ENCODE results near the gene RBFA.

The RBFA gene

DNA sequence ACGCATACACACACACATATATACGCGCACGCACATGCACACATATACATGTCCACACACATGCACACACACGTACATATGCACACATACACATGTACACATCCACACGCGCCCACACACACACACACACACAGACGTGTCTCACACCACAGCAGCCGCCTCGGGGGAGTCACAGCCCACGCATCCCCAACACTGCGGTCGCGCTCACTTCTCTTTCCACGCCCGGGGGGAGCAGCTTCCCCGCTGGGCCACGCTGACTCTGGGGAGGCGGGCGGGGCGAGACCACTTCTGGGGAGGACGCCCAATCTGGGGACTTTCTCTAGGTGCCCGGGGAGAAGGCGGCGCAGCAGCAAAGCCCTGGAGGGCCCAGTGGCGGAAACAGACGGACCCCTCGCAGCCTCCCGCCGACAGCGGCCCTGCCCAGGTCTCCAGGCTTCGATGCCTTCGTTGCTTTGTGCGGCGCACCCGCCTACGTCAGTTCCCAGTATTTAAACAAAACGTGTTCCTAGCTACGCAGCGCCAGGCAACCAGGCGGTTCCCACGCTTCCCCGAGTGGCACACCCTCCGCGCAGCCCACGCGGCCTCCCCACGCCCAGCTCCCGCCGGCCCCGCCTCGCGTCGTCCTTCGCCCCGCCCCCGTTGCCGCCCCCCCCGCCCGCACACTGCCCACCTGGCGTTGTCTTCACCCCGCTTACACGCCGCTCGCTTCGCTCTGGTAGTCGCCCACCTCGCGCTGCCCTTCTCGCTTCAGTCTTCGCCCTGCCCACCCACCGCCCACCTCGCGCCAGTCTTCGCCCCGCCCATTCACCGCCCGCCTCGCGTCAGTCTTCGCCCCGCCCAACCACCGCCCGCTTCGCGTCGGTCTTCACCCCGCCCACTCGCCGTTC is 810 bp upstream of the RBFA start:
- DNase-seq: peak; percentile 88

DNA sequence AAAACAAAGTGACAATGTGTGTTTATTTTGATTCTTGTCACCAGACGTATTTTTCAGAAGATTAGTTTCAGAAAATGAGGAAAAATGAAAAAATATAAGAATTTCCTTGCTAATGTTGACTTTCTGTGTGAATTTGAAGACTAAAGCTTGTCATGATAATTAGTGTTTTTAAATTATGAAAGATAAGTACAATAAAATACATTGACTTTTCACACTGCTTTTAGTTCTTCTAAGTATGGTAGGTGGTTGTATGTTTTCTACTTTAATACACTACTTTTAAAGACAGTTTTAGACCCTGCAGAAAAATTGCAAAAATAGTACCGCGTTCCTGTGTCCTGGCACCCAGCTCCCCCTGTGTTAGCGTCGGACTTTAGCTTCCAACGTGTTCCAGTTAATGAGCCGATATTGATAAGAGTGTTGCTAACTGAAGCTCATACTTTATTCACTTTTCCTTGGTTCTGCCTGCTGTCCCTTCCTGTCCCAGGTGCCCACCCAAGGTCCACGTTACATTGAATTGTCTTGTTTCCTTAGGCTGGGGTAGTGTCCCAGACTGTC is 695 bp downstream of the RBFA start:
- DNase-seq: no peak

DNA sequence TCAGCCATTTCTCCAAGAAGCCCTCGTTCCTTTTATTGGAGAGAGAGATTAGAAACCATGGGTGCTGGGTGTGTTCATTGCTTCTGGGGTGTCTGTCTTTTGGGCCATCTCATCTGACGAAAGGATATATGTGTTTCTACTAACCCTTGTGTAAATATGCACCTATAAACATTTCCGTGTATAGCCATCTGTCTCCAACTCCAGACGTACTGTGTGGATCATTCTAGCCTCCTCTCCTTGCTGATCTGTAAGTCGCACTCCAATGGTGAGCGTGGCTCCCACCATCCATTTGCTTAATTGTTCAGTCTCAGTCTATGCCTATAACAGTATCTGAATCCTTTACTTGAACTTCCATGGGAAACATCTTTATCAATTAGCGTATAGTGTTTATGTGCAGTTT is 1.8 kb downstream of the RBFA start:
- no peak for DNase-seq

DNA sequence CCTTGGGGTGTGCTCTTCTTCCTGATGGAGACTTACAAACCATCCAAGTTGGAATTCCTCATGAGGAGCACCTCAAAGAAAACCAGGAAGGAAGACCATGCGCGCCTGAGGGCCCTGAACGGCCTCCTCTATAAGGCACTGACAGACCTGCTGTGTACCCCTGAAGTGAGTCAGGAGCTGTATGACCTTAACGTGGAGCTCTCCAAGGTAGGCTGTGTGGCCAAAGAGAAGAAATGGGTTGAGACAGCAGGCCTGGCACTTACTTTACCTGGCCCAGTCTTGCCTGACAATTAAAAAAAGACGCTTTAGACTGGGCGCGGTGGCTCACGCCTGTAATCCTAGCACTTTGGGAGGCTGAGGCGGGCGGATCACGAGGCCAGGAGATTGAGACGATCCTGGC is 3.1 kb downstream of the RBFA start:
- no peak for DNase-seq

- no peak for DNase-seq
Measured at GRCh38 chr18:80037869-80038630, 3.8 kb downstream of the RBFA start.

GRCh38 chr18:80040515-80040914 is 6.3 kb downstream of the RBFA start:
- DNase-seq: no peak

- no peak for DNase-seq
Measured at GRCh38 chr18:80041424-80041823, 7.2 kb downstream of the RBFA start.

DNA sequence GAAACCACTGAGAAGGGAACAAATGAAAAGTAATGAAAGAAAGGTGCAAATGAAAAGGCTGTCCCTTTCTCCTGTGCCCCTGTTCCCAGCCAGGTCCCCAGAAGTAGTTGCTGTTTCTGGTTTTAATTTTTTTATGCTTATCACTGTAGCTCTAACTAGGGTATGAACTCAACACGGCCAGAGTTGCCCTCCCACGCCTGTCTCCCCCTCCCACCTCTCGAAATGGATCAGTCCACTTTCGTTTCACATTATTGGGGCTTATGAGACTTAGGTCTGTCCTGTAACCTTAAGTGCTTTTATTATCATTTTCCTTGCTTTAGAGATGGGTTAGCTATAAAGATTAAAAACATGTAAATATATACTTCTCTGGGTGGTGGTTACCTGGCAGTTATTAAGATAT is 8.6 kb downstream of the RBFA start:
- DNase-seq: no peak

GRCh38 chr18:80044072-80044471 is 9.8 kb downstream of the RBFA start:
- DNase-seq: peak; percentile 46

- DNase-seq: peak; percentile 44
Measured at GRCh38 chr18:80046011-80046410, 11.8 kb downstream of the RBFA start.

GRCh38 chr18:80046431-80046830 is 12.2 kb downstream of the RBFA start:
- DNase-seq: peak; percentile 46

- peak; percentile 55 for DNase-seq
Measured at GRCh38 chr18:80046961-80047541, 12.8 kb downstream of the RBFA start.

- DNase-seq: peak; percentile 41
Measured at GRCh38 chr18:80050797-80051196, 16.6 kb downstream of the RBFA start.

GRCh38 chr18:80056095-80056494 is 21.9 kb downstream of the RBFA start:
- no peak for DNase-seq

- no peak for DNase-seq
Measured at GRCh38 chr18:80059945-80060344, 25.7 kb downstream of the RBFA start.

GRCh38 chr18:80065705-80066104 is 31.5 kb downstream of the RBFA start:
- no peak for DNase-seq

GRCh38 chr18:80067321-80067720 is 33.1 kb downstream of the RBFA start:
- no peak for DNase-seq

DNA sequence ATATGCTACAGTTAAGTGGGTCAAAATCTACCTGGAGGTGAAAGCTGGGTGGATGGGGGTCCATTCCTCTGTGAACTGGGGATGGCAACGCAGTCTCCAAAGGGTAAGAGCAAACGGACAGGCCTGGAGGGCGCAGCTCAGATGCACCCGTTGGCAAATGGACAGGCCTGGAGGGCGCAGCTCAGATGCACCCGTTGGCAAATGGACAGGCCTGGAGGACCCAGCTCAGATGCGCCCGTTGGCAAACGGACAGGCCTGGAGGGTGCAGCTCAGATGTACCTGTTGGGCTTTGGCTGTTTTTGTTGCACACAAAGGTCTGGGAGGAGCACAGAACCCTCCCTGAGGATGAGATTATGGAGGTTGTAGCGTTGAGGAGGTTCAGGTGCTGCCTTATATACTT is 33.7 kb downstream of the RBFA start:
- DNase-seq: no peak

DNA sequence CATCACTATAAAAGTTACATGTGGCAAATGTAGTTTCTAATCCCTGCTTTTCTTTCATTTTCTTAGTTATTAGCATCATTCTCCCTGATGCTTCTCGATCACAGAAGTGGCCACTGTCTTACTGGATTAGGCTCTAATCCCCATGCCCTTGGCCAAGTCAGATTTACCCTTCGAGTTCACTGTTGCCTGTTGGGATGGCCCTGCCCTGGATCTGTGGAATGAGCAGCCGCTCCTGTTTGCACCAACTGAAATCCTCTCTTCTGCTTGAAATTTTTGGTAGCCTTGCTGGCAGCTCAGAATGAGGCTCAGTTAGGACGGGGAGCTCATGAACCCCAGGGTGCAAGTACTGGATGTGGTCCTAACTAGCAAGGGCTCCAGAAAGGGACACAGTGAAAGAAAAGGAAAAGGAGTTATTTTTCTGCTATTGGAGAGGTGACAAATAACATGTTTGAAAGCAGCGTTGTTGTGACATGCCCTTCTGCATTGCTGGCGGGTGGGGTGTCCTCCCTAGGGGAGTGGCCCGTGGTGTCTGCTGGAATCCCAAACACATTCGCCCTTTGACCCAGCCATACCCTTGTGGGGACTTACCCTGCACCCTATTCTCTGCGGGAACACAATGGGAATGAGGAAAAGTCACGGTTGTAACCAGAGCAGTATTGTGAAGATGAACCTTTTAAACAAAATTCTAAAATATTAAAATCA is 34.5 kb downstream of the RBFA start:
- DNase-seq: no peak

DNA sequence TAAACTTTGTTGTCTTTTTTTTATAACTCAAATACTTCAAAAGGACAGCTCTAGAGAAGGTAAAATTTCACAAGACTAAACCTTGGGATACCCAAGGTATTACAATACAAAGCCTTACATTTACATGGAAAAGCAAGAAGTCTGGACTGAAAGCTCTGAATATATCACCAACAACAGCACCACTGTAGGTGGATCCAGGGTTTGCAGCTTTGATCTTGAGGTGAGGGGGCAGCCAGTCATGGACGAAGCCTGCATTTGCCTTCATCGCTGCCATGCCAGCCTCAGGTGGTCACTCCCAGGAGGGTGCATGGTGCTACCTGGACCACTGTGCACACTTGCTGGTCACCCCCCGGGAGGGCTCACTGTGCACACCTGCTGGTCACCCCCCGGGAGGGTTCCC is 36.6 kb downstream of the RBFA start:
- DNase-seq: no peak

DNA sequence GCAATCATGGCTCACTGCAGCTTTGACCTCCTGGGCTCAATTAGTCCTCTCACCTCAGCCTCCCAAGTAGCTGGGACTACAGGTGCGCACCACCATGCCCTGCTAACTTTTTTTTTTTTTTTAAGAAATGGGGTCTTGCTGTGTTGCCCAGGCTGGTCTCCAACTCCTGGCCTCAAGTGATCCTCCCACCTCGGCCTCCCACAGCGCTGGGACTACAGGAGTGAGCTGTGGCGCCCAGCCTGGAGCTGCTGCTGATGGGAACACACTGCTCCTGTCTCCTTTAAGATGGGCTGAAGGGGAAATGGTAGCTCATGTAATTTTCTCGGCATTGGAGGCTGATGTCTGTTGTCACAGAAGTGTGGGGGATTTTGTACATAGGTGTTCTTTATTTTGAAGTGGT is 39.9 kb downstream of the RBFA start:
- no peak for DNase-seq

GRCh38 chr18:80074697-80075096 is 40.5 kb downstream of the RBFA start:
- no peak for DNase-seq

DNA sequence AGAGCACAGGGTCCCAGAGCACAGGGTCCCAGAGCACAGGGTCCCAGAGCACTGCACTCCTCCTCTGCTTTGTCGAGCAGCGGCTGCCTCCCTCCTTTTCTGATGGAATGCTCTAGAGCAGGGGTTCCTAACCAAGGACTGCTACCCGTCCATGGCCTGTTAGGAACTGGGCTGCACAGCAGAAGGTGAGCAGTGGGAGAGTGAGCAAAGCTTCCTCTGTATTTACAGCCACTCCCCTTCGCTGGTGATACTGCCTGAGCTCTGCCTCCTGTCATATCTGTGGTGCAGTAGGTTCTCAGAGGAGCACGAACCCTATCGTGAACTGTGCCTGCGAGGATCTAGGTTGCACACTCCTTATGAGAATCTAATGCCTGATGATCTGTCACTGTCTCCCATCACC is 41.7 kb downstream of the RBFA start:
- no peak for DNase-seq
